Retina (tissue), 1 donor: ENCODE data around the gene EPB41L4B.
A peak's percentile ranks its signal among the peaks of the same experiment; 100 is the strongest.

Experiments
- DNase-seq: peaks from one replicate; pipeline ENCODE4 v3.0.0-alpha.2; 2016

The EPB41L4B gene

DNA sequence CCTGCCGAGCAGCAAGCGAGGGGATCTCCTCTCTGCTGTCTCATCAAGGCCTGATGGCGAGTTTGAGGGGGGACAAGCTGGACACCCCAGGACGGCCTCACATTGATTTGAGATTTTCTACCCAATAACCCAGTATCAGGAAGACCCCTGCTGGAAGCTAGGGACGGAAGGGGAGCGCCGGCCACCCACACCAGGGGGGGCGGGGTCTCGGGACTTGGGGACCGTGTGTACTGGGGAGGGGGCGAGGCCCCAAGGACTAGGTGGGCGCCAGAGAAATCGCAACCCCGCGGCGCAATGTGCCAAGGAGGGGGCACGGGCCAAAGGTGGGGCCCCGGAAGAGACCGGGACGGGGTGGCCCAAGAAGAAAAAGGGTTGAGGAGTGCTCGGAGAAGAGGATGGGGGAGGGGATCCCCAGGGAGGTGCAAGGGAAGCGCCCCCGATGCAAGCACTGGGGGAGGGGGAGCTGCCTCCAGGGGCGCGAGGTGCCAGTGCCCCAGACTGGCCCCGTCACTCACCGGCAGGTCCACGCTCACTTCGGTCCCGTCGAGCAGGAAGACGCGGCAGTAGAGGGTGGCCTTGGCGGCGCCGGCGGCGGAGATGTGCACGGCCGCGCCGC lies 1.1 kb downstream of the EPB41L4B start:
- peak; percentile 32 for DNase-seq

DNA sequence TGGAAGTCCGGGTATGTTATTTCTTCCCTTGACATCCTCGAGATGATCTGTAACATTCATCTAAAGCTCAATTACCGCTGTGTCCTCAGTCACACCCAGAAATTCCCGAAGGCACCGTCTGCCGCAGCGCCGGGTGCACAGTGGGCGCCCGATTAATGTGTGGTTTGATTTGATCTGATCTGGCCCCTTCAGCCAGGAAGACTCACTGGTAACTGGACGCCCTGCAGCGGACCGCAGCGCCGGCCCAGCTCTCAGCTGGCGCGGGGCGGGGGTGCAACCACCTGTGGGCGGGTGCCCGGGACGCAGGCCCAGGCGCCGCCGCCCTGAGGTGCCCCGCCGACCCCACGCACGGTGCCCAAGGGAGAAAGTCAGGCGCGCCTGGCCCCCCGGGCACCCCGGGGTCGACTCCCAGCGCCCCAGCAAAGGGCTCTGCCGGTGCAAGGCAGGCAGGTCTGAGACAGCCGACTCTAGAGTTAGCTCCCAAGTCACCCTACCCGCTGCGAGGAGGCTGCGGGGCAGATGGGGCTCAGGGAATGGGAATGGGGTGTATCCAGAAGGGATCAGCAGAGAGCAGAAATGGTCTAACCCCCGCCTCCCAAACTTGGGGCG lies 1.7 kb downstream of the EPB41L4B start:
- DNase-seq: peak; percentile 58

DNA sequence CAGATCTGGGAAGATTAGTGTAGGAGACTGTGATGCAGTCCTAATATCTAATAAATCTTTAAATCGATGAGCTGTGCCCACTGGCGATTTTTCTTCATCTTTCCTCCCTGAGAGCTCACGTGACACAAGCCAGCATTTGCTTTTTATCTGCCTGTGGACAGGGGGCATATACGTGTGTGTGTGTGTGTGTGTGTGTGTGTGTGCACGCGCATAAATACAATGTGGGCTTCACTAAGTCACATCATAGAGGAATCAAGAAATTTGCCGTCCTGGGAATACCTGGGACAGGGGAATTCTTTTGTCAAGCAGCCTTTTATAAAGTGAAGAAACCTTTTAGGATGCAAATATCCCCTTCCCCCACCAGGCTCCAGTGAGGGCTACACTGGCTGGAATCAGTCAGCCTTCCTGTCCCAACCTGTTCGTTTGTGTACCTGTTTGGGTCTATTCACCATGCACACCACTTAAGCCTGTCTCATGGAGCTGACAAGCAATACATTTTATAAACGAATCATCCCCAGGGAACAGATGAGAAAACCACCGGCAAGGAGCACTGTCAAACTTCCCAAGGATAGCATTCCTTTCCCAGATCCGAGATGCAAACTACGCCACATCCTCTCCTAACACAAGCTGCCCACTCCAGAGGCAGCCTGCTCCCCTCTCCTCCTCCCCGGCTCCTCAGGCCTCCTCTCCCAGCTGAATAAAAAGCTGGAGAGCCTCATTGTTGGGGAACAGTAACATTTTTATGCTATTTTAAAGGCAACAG lies 2.7 kb downstream of the EPB41L4B start:
- DNase-seq: peak; percentile 37

DNA sequence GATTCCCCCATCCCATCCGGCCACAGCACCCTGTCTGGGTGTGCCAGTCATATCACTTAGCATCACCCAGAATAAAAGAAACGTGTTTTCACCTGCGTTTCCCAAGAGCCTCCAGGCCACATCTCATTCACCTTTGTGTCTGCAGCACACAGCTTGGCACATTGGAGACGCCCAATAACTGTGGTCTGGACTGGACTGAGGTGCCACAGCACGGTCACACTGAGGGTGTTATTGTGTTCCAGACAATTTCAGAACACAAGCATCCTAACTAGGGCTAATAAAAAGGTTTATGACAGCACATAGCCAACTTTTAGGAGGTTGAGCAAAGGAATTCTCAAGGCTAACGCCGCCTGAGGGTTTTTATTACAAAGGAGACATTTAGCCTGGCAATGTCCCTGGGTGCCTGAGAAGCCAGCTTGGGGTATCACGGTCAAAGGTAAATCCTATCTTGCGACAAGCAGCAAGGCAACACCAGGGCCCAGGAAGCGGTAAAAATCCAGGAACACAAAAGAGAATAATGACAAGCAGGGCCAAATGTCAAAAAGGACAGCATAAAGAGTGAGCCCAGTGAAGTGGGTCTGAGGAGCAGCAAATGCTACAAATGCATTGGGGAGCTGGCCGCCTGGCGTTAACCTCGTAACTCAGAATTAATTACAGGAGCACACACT lies 3.4 kb downstream of the EPB41L4B start:
- no peak for DNase-seq

DNA sequence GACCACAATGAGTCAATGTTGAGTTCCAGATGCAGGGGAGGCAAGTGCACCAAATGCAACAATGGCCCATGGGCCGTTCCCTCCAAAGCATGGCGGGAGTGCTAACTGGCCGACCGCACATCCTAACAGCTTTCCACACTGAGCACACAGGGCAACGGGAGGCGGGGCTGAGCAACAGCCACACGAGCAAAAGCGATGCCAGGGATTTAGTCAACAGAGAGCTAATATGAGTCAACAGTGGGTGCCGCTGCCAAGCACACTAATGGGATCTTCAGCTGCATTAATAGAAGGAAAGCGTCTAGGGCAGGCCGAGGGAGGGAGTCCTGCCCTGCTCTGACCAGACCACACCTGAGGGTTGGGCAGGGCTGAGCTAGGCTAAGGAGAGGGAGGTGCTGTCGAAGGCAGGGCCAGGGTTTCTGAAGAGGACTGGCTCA lies 4.6 kb downstream of the EPB41L4B start:
- DNase-seq: no peak

DNA sequence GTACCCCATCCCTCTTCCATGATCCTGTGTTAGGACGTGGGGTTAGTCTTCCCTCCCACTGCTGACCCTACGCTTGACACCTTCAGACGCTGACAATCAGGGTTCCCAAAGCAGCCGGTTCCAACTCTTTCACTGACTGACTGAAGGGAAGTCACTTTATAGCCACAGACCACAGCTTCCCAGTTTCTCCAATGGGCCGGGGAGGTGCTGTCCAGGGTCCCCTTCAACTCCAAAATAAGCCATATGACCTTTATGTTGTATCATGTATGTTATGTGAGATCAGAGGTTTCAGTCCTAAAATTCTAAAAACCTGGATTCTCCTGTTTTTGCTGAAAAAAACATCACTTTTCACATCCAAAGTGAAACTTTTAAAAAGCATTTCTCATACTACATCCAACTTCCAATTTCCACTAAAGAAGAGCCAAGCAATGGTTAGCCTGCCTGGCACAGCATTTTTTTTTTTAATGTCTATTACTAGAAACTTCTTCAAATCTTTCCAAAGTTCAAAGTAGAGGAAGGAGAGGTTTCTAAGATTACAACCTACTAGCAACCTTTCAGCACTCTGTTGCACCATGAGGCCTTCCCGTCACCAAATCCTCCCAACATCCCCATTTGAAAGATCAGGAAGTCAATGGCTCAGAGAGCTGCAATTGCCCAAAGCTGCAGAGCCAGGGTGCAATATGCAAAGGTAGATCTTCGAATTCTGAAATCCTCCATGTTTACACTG lies 5.2 kb downstream of the EPB41L4B start:
- DNase-seq: no peak

DNA sequence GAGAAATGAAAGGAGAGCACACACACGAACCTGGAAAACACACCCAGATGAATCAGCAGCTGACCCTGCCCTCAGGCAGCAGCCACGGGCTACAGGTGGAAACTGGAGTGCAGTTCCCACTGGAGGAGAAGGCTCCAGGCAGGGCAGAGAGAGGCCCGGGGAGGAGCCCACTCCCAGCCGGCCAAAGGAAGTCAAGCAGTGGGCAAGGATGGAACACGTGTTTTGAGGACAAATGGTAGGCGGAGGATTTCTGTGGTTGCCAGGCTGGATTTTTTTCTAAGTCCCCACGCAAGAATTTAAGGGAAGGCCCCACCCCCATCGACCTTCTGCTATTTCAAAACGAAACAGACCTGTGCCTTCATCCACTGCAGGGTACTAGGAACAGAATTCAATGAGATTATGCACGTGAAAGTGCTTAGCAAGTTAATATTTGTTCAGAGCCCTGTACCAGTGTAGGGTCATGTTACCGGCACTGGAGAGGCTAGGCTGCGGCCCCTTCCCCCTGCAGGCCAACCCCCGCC lies 6.8 kb downstream of the EPB41L4B start:
- DNase-seq: no peak

DNA sequence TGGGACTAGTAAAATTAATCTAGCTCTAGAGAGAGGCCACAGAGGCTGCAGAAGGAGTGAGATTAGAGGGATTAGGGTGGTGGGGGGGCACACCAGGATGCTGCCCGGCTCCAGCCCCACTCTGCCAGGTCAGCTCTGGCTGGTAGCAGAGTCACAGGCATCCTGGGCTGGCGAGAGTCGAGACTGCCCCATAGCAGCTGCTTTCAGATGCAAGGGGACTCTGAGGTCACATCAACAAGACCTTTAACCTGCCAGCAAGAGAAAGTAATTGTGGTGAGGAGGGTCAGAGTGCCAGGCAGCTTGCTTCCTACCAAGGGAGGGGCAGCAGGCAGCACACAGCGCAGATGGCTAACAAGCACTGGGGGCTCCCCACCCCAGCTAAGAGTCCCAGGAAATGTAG lies 7.5 kb downstream of the EPB41L4B start:
- DNase-seq: no peak

DNA sequence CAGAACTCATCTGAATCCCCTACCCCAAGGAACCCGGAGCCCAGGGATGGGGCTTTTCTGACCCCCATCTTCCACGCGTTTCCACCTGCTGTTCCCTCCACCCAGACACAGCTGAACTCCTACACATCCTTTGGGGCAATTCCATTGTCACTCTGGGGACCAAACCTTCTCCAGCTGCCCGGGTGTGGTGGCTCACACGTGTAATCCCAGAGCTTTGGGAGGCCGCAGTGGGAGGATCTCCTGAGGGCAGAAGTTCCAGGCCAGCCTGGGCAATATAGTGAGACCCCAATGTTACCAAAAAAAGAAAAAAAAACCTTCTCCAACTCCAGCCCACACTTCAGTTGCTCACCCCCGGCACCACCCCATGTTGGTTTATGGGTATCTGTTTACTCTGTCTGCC lies 8.1 kb downstream of the EPB41L4B start:
- DNase-seq: no peak

DNA sequence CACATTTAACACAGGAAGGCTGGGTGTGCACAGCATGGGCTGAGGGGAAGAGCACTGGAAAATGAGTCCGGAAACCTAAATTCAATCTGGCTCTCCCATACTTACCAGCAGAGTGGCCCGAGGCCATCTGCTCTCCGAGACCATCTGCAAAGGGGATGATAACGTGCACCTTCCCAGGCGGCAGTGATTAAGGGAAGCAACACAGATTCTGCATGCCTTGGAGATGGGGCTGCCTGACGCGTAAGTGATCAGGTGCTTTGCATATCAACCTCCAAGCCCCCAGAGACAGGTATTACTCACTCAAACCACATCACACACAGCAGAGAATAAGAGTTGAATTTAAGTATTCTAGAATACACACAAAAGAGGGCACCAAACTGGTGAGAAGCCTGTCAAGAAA lies 9.1 kb downstream of the EPB41L4B start:
- DNase-seq: no peak

DNA sequence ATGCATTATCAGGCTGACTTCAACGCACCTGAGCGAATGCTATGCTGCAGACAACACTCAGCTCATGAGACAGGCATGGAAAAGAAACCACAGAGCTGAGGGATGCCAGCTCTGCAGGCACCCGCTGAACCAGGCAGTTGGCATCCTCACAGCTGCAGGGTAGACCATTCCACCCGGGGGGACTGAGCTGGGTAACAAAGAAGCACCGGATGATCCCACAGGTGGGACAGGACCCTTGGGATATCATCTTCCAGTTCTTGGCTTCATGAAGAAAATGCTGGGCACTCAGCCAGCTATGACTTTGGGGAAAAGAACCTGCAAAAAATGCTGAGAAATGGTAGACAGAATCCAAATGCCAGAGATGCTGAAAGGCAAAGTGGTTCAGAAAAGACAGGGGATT lies 9.6 kb downstream of the EPB41L4B start:
- DNase-seq: no peak

DNA sequence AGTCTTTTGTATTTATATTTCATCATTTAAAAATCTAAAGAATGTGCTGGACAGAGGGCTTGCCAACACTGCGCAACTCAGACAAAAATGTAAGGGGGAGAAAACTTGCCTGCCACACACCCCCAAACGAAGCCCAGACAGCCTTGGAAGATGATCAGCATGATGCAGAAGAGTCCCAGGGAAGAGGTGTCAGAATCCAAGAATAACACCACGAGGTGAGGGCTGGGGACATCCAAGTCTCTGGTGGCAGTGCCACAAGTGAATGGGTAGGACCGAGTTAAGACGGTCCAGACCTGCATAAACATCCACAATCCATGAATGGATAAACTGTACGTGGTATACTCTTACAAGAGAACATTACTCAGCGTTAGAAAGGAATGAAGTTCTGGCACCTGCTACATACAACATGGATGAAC lies 10.4 kb downstream of the EPB41L4B start:
- no peak for DNase-seq

DNA sequence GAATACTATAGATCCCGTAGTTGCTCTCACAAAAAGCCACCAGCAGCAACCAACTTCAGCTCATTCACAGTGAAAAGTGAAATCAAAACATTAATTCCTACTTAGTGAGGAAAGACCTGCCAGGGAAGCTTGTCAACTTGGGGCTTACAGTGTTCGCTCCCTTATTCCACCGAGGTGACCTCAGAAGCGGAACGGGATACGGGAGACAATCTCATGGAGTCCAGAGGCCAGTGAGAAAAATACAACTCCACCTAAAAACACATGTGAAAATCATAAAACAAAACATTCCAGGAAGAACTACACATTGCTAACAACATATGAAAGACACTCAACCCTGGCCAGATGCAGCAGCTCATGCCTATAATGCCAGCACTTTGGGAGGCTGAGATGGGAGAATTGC lies 11.6 kb downstream of the EPB41L4B start:
- DNase-seq: no peak

DNA sequence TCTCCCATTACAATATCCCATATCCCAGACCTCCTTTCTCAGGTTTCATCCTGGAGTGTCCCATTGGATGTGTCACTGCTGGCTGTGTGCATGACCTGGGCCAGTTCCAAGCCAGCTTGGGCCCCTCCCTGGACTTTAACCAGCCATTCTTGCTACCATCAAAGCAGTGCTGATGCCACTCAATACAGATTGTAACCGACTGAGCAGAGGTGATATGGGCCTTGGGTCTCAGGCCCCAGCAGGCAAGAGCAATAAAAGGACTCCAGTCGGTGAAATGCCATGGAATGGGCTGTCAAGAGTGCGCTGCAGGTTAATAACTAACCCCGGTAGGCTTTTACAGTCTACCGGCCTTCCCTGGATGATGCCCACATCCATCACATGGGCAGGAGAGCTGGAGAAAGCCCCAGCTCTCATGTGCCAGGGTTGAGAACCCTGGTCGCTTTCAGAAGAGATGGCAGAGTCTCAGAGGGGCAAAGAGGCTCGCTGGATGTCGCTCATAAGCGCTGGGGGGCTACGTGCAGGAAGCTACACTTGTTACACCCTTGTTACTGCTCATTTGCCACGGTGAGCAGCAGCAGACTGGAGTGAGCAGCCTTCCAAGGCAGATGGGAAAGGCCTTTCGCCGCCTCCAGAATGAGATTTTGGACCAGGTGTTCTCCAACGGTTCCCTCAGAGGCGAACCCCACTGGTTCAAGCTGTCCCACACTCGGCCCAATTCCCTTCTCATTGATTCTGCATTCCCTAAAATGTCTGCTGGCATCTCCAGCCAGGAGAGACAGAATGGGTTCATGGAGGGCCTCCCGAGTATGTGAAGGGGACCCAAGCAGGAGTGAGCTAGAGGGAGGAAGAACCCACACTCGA lies 13.2 kb downstream of the EPB41L4B start:
- DNase-seq: no peak

DNA sequence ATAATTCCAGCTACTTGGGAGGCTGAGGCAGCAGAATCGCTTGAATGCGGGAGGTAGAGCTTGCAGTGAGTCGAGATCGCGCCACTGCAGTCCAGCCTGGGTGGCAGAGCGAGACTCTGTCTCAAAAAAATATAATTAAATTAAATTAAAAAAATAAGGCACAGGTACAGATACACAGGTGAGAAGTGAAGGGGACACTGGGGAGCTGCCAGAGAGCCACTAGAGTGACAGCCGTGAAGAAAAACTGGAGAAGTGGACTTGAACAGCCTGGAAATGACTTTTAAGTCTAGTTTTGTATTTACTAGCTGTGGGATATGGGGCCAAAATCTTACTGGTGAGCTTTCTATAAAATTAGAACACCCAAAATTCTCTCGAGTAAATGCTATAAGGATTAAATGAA lies 15.1 kb downstream of the EPB41L4B start:
- DNase-seq: no peak

DNA sequence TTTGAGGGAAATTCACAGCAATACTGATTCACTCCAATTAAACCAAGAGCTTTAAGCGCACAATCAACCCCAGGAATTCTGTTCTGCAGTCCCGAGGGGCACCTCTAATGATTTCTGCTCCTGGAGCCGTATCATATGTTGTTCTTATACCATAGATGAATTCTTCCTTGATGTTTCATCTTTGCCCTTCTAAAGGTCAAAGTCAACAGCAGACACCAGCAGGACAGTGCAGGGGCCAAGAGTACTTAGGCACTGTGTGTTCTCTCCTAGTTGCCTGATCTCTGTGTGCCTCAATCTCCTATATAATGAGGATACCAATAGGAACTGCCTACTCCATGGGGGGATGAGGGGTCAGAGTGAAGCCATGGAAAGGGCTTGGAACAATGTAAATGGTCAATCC lies 16.5 kb downstream of the EPB41L4B start:
- no peak for DNase-seq

DNA sequence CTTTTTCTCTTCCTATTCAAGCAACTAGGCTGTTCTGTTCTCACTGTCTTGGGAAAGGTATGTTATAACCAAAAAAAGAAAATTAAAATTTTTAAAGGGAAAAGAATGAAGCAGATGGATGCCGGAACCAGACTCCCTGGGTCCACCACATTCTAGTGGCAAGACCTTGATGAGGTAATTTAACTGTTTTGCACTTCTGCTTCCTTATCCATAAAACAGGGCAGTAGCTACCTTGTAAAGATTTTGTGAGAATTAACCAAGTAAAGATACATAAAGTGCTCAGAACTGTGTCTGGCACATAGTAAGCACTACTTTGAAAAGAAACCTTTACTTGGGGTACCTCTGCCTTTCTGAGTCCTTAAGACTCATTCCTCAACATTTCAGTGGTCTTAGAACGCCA lies 17.0 kb downstream of the EPB41L4B start:
- DNase-seq: no peak

DNA sequence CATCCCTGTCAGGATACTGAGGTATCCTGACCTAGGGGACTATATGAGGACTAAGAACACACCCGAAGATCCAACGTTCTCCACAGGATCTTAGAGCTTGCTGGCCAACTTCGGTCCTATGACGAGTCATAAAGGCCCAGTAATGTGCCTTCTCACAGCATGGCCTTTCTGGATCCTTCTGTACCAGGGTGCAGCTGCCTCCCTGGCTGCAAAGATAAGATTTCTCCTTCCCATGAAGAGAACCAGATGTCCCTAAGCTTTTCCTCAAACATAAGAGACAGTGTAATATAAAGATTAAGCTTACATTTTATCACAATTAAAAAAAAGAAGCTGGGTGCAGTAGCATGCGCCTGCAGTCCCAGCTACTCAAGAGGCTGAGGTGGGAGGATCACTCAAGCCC lies 18.3 kb downstream of the EPB41L4B start:
- DNase-seq: no peak

DNA sequence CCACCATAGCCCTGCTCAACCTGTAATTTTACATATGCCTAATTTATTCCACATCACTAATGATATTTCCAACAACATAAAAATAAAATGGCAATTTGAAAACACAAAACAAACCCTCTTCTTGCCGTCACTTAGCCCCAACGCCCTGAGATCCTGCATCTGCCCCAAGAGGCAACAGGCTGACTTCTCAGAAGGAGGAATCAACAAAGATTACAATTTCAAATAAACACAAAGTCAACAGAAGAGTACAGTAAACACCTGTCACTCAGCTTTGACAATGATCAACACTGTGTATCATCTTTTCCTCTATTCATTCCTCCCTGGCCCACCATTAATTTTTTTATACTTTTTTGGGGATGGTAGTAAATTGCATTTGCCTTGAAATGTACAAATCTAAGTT lies 19.8 kb downstream of the EPB41L4B start:
- DNase-seq: no peak

DNA sequence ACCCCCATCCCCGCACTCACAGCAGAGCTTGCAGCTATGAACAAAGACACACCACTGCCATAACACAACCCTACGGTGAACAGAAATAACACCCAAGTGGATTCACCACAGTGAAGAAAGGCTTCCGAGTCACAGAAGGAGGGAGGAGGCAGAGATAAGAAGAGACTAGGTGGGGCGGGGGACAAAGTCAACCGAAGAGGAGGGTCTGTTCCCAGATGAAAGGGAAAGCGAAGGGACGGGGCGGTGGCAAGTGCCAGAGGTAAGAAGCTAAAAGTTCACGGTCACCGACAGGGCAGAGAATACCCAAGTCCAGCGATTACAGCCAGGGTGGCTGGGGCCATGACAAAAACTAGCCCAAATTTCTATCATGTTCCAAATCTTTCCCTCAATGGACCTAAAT lies 21.0 kb downstream of the EPB41L4B start:
- no peak for DNase-seq

DNA sequence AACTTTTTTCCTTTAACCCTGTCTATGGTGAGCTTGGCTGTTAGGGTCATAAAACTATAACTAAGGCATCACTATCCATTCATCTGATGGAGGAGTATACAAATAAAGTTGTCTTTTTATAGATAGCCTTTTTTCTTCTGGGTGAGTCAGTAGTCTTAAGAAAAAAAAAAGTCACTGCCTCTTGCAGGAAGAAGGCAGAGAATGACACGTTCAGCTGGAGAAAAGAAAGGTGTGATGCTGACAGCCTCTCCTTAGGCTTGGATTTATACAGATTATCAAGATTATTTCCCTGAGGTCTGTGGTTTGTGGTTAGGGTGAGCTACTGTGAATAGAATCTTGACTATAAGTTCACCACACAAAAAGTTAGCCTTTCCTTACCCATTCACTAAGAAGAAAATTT lies 23.0 kb downstream of the EPB41L4B start:
- DNase-seq: no peak
